Medulla oblongata (tissue), 1 donor: ENCODE measurements around the gene WNT7A.

ENCODE experiments used
- DNase-seq: peaks from one replicate; pipeline ENCODE4 v3.0.0-alpha.2; 2015; ENCODE audit errors: extremely low spot score

WNT7A gene

DNA sequence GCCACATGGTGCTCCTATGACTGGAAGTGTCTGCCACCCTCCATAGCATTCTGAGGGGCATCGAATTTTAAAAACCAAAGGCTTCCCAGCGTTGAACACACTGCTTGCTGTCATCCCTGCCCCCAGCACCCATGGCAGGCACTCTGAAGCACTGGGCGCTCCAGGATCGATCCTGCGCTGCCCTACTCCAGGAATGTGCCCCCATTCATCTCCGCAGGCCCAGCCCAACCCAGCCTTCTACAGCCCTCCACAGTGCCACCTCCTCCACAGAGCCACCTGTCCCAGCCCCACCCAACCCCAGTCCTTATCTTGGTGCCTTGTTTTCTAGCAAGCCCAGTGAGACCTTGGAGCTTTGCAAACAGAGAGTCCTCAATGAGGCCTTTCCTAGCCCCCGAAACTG, 52.2 kb downstream of the WNT7A start:
- DNase-seq: no peak

DNA sequence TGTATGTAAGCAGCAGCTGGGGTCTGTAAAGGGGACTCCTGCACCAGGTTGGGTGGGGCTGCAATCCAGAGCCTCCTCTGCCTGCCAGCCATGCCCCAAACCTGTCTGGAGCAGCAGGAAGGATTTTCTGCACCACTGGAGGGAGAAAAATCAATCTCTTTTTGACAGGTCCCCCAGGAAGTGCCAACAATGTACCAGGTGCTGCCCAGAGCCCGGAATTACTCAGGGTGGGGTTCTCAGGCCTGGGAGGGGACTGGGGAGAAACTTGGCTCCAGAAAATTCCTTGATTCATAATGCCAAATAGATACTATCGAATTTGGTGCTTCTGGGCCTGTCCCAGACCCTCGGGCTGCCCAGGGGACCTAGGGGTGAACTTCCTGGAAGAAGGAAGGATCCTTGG, 52.6 kb downstream of the WNT7A start:
- DNase-seq: no peak

DNA sequence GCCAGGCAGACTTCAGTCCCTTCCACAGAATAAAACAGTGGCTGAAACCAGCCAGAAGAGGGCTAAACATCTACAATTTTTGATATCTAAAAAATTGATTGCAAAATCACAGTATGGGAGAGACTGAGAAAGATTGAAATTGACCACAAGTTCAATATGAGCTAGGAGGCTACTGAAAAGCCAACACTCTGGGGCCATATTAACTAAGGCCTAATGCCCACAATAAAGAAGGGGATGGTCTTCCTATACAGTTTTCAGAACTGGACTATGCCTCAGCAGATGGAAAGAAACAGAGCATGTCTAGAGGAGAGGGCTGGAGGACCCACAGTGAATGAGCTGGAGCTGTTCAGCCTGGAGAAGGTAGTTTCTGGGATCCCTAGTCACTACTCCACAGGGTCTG, 53.2 kb downstream of the WNT7A start:
- DNase-seq: no peak

GRCh38 chr3:13825821-13826220, 54.0 kb downstream of the WNT7A start:
- no peak for DNase-seq

DNA sequence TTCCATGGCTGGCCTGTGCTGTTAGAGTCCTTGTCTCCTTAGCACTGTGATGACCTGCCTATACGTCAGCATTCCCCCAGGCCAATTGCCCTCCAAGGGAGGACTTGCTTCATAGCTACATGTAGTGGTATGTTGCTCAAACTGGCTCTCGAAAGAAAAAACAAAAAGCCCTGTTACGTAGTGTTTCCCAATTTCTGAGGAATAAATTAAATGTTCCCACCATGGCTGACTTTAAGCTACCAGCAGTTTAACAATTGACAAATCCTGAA, 54.6 kb downstream of the WNT7A start:
- no peak for DNase-seq

- no peak for DNase-seq
These were observed 55.2 kb downstream of the WNT7A start for GRCh38 chr3:13824521-13825310.

DNA sequence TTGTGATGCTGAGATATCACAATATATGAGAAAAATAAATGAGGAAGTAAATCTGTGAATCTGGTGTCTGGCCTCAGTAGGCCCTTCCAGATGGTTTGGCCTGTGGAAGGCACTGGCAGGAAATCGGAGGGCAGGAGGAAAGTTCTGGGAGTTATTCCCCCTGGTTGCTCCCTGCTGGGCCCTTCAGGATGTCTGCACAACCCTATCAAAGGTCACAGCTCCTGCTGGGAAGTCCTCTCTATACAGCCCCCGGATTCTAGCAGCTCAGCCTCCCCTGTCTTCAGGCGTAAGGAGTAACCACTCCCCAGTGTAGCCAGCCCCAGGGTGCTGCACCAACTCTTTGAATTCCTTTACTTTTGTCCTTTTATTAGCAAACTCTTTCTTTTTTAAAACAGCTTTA, 56.2 kb downstream of the WNT7A start:
- DNase-seq: no peak

- DNase-seq: no peak
These were observed 56.8 kb downstream of the WNT7A start for GRCh38 chr3:13822871-13823585.

GRCh38 chr3:13822042-13822441, 57.8 kb downstream of the WNT7A start:
- no peak for DNase-seq

DNA sequence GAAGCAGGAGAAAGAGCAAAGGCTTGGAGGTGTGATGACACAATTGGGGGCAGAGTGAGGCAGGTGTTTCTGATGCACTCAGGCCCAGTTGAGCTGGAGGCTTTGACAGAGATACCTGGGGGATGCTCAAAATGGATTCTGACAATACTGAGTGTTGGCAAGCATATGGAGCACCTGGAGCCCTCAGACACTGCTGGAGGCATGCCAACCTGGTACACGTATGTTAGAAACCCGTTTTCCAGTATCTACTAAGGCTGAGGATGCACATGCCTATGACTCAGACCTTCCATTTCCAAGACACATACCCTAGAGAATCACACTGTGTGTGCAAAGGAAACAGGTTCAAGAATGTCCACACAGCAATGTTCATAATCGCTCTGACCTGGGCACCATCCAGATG, 58.7 kb downstream of the WNT7A start:
- no peak for DNase-seq

DNA sequence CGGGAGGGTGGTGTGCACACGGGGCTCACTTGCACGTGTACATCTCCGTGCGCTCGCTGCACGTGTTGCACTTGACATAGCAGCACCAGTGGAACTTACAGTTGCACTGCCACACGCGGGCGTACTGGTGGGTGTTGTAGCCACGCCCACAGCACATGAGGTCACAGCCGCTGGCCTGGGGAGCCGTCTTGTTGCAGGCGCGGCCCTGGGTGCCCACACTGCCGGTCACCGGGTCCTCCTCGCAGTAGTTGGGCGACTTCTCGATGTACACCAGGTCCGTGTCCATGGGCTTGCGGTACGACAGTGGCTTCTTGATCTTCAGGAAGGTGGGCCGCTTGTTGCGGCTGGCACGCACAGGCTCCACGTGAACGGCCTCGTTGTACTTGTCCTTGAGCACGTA, 61.0 kb downstream of the WNT7A start:
- no peak for DNase-seq

GRCh38 chr3:13815088-13815683, 64.7 kb downstream of the WNT7A start:
- no peak for DNase-seq

DNA sequence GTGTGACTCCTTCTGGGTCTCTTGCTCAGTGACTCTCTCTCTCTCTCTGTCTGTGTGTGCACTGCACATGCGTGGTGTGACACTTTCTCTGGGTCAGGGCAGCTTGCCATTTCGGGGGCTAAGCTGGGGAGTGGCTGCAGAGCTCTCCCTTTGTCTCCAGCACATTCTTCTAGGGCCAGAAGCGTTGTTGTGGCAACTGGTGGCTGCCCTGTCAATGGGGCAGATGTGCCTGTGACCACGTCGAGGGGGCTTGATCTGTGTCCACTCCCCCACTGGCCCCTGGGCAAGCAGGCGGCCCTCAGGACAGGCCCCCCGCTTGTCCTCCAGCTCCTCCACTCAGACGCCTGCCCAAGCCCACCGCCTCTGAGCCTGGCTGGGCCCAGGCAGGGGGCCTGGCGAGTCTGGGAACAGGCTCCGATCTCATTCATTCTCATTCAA, 67.8 kb downstream of the WNT7A start:
- DNase-seq: peak; percentile 84

DNA sequence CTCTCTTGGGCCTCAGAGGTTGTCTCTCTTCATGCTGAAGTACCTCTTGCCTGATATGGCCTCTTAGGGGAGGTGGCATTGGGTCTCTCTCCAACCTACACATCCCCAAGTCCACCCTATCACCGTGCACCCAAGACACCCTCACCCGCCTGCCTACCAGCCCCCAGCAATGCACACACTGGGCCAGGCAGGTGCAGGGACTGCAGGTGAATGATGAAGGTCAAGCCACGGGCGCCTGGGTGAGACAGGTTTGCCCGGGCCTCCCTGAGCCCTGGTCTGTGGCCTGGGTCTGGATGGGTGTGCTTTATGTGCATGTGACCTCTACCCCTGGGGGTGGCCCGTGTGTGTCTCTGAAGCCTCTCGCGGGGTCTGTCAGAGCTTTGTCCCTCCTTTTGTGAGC, 68.3 kb downstream of the WNT7A start:
- DNase-seq: no peak

GRCh38 chr3:13808550-13808949, 71.3 kb downstream of the WNT7A start:
- no peak for DNase-seq

- no peak for DNase-seq
These were observed 78.3 kb downstream of the WNT7A start for GRCh38 chr3:13801361-13802204.

- no peak for DNase-seq
These were observed 79.8 kb downstream of the WNT7A start for GRCh38 chr3:13800064-13800463.

- DNase-seq: no peak
These were observed 81.5 kb downstream of the WNT7A start for GRCh38 chr3:13798401-13798800.

DNA sequence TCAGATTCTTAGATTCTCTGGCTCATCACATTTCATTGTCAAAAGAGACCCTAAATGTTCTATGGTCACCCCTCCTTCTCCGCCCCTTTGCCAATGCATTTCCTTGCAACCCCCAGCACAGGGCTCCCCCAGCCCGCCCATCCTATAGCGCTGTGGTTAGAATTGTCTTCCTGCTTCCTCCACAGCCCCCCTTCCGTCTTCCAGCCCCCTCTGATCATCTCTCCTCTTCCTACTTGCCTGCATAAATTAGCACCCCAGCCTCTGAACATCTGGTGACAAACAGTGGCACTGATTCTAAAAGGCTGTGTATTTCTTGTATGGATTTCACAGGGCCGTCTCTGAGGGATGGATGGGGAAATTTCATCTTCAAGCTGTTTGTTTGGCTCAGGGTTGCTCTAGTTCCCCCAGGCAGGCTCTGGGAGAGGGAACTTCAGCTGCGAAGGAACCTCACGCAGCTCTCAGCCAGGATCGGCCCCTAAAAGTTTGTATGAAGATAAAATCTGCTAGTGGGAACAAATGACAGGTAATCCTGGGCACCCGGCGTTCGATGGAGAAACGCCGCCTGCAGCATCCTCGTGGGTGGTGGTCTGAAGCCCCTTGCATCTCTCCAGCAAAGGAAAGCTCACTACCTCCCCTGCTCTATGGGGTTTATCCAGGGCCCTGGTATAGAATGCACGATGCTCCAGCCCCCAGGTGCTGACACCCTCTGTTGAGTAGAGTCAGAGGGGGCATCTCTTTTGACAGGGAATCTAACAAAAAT, 83.0 kb downstream of the WNT7A start:
- no peak for DNase-seq

GRCh38 chr3:13795816-13796215, 84.1 kb downstream of the WNT7A start:
- no peak for DNase-seq

DNA sequence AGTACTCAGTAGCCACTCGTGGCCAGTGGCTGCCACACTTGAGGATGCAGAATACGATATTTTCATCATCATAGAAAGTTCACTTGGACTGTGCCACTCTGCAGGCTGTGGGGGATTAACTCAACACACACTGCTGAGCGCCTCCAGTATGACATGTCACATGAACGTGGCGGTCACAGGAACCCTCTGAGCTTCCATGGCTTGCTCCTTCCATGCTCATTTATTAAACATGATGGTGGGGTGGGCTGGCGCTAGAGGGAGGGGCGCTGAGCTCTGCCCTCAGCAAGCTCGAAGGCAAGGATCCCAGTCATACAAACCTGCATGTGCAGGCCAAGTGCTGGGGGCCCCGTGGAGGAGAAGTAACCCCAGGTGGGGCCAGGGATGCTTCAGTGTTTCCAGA, 85.5 kb downstream of the WNT7A start:
- DNase-seq: no peak

- no peak for DNase-seq
These were observed 86.4 kb downstream of the WNT7A start for GRCh38 chr3:13793451-13793850.
